WTC11 (cell line): ENCODE data around the gene TRAPPC14. TPM values are rescaled to one million over a fixed set of nuclear protein-coding genes. Genes with fewer than 3 reads are reported as not detected.

Experiments used
- ATAC-seq: fragments of 200-7000 bp; cut with Tn5 transposase; 2 replicates; pipeline ENCODE4 v1.10.0; 2021; ENCODE audit warnings: mild to moderate bottlenecking, moderate library complexity
- CTCF ChIA-PET: fragments of 300-600 bp; sonication (Branson Sonifier 250); formaldehyde crosslinking; loops from one replicate; lab custom pipeline; 2021; ENCODE audit warnings: antibody characterized with exemption; lab: Charles Lee
- POLR2A ChIA-PET: fragments of 350-600 bp; sonication (Branson Sonifier 250); formaldehyde crosslinking; loops from one replicate; lab custom pipeline; 2021; ENCODE audit warnings: antibody characterized with exemption; lab: Charles Lee
- DNase-seq: peaks from one replicate; pipeline ENCODE4 v3.0.0; 2021; ENCODE audit warnings: low spot score
- H3K27ac Mint-ChIP-seq: 2 replicates; pipeline ENCODE4 v1.8.0; 2021; ENCODE audit warnings: mixed read lengths
- H3K27me3 Mint-ChIP-seq: 2 replicates; pipeline ENCODE4 v1.8.0; 2021; ENCODE audit warnings: low read depth, mild to moderate bottlenecking, moderate library complexity, mixed read lengths
- H3K36me3 Mint-ChIP-seq: 2 replicates; pipeline ENCODE4 v1.8.0; 2021; ENCODE audit warnings: mixed read lengths
- H3K4me1 Mint-ChIP-seq: 2 replicates; pipeline ENCODE4 v1.8.0; 2022; ENCODE audit warnings: mixed read lengths
- H3K4me3 Mint-ChIP-seq: 2 replicates; pipeline ENCODE4 v1.8.0; 2021; ENCODE audit warnings: mild to moderate bottlenecking, moderate library complexity, mixed read lengths
- H3K9me3 Mint-ChIP-seq: 2 replicates; pipeline ENCODE4 v1.8.0; 2021; ENCODE audit warnings: mixed read lengths
- ATF2 ChIP-seq: sonication (generic); formaldehyde crosslinking; IDR thresholded peaks from 2 replicates; pipeline ENCODE4 v1.8.1; 2022; ENCODE audit warnings: low read depth, missing genetic modification reagents, borderline replicate concordance
- CBFB ChIP-seq: sonication (generic); formaldehyde crosslinking; IDR thresholded peaks from 2 replicates; pipeline ENCODE4 v1.8.1; 2022; ENCODE audit warnings: mild to moderate bottlenecking, low read depth, missing genetic modification reagents
- CREB1 ChIP-seq: sonication (generic); formaldehyde crosslinking; IDR thresholded peaks from 2 replicates; pipeline ENCODE4 v1.8.0; 2023; ENCODE audit warnings: mild to moderate bottlenecking, missing genetic modification reagents
- FOXJ3 ChIP-seq: sonication (generic); formaldehyde crosslinking; IDR thresholded peaks from 2 replicates; pipeline ENCODE4 v1.9.0; 2021; ENCODE audit warnings: missing genetic modification reagents, mild to moderate bottlenecking, borderline replicate concordance
- FOXK1 ChIP-seq: sonication (generic); formaldehyde crosslinking; IDR thresholded peaks from 2 replicates; pipeline ENCODE4 v1.8.0; 2022; ENCODE audit warnings: mild to moderate bottlenecking, moderate library complexity, missing genetic modification reagents
- GTF2I ChIP-seq: fragments of 250-450 bp; sonication (Bioruptor Pico); conservative IDR thresholded peaks from 2 replicates; pipeline ENCODE4 v1.4.0; 2021; ENCODE audit warnings: mild to moderate bottlenecking
- IRF2 ChIP-seq: sonication (generic); formaldehyde crosslinking; IDR thresholded peaks from 2 replicates; pipeline ENCODE4 v1.8.0; 2022; ENCODE audit warnings: low read depth, missing genetic modification reagents, borderline replicate concordance
- JAZF1 ChIP-seq: fragments of 250-450 bp; sonication (Bioruptor Pico); IDR thresholded peaks from 2 replicates; pipeline ENCODE4 v1.9.0; 2021; ENCODE audit warnings: moderate library complexity, mild to moderate bottlenecking, inconsistent platforms
- JUN ChIP-seq: sonication (generic); formaldehyde crosslinking; IDR thresholded peaks from 2 replicates; pipeline ENCODE4 v1.8.0; 2023; ENCODE audit warnings: mild to moderate bottlenecking, missing genetic modification reagents
- NFE2L1 ChIP-seq: sonication (generic); formaldehyde crosslinking; IDR thresholded peaks from 2 replicates; pipeline ENCODE4 v1.8.1; 2023; ENCODE audit warnings: missing genetic modification reagents
- NR3C1 ChIP-seq: sonication (generic); formaldehyde crosslinking; conservative IDR thresholded peaks from 2 replicates; pipeline ENCODE4 v1.8.1; 2023; ENCODE audit warnings: low read depth, mild to moderate bottlenecking, missing genetic modification reagents
- RORB ChIP-seq: fragments of 250-450 bp; sonication (Bioruptor Pico); IDR thresholded peaks from 2 replicates; pipeline ENCODE4 v1.9.0; 2021; ENCODE audit warnings: mild to moderate bottlenecking
- TCF7 ChIP-seq: sonication (generic); formaldehyde crosslinking; IDR thresholded peaks from 2 replicates; pipeline ENCODE4 v1.8.0; 2022; ENCODE audit warnings: mild to moderate bottlenecking, low read depth, missing genetic modification reagents, moderate library complexity
- ZBTB21 ChIP-seq: sonication (generic); formaldehyde crosslinking; IDR thresholded peaks from 2 replicates; pipeline ENCODE4 v1.8.1; 2023; ENCODE audit warnings: mild to moderate bottlenecking, missing genetic modification reagents, borderline replicate concordance
- ZBTB43 ChIP-seq: sonication (generic); formaldehyde crosslinking; IDR thresholded peaks from 2 replicates; pipeline ENCODE4 v1.8.1; 2023; ENCODE audit warnings: mild to moderate bottlenecking, missing genetic modification reagents
- ZNF138 ChIP-seq: sonication (generic); formaldehyde crosslinking; conservative IDR thresholded peaks from 2 replicates; pipeline ENCODE4 v1.8.1; 2022; ENCODE audit warnings: mild to moderate bottlenecking, moderate library complexity, missing genetic modification reagents
- ZNF263 ChIP-seq: sonication (generic); formaldehyde crosslinking; IDR thresholded peaks from 2 replicates; pipeline ENCODE4 v1.8.1; 2022; ENCODE audit warnings: low read depth, mild to moderate bottlenecking, moderate library complexity, missing genetic modification reagents
- ZNF396 ChIP-seq: fragments of 250-450 bp; sonication (Bioruptor Pico); IDR thresholded peaks from 2 replicates; pipeline ENCODE4 v1.8.0; 2021; ENCODE audit warnings: mild to moderate bottlenecking, moderate library complexity, borderline replicate concordance
- total RNA-seq: library from RNA; stranded (reverse); gene quantifications from 3 replicates; pipeline ENCODE4 v1.2.3, GENCODE V29; 2021
- TF ChIP-seq, protein P1 (sequence below): sonication (generic); formaldehyde crosslinking; IDR thresholded peaks from 2 replicates; pipeline ENCODE4 v1.8.1; 2022; ENCODE audit warnings: mild to moderate bottlenecking, missing genetic modification reagents, moderate library complexity, borderline replicate concordance

TRAPPC14 gene
- total RNA-seq, 1 experiment from 2014 or later: 28.0 TPM

GRCh38 chr7:100177045-100178001 lies 18.8 kb upstream of the TRAPPC14 start, which contains the start of the genes GPC2 and STAG3 (continued):
- no peak for TF ChIP-seq JAZF1 (CRISPR knock-in tag)
- TF ChIP-seq ATF2 (CRISPR knock-in tag): peak; percentile 88
- 0 out of 2 replicates have a peak, but pooled peaks have one; percentile 36 for TF ChIP-seq FOXJ3 (CRISPR knock-in tag)
- TF ChIP-seq RORB (CRISPR knock-in tag): no peak
- peak; percentile 94 for TF ChIP-seq ZBTB21 (CRISPR knock-in tag)
- no peak for TF ChIP-seq GTF2I (CRISPR knock-in tag)

GRCh38 chr7:100176096-100177044 lies 17.8 kb upstream of the TRAPPC14 start:
- Mint-ChIP-seq H3K27ac (no peak overlapping the region), H3K9me3 (no peaks in the 10 kb centered on the region), H3K4me1 (peaks cover 23% of the 10 kb centered on the region), H3K36me3 (peaks cover 22% of the 10 kb centered on the region), H3K4me3 (peak overlapping the region; percentile 92), H3K27me3 (peaks cover 44% of the 10 kb centered on the region)
- no peak for ATAC-seq
- POLR2A ChIA-PET: interaction anchor here (1.0 to 1.5 kb wide), 4 partner anchors 8 to 75 kb away, joined by 3 to 21 read pairs (median 3); partner anchors contain the start of genes AP4M1, GAL3ST4, LAMTOR4 and MCM7
- TF ChIP-seq TCF7 (CRISPR knock-in tag) (no peak), CBFB (CRISPR knock-in tag) (no peak), ZNF138 (CRISPR knock-in tag) (no peak), CREB1 (CRISPR knock-in tag) (no peak), IRF2 (CRISPR knock-in tag) (no peak), ZBTB43 (CRISPR knock-in tag) (no peak), JAZF1 (CRISPR knock-in tag) (no peak), ZNF396 (CRISPR knock-in tag) (no peak), NR3C1 (no peak)
- TF ChIP-seq, protein P1, sequence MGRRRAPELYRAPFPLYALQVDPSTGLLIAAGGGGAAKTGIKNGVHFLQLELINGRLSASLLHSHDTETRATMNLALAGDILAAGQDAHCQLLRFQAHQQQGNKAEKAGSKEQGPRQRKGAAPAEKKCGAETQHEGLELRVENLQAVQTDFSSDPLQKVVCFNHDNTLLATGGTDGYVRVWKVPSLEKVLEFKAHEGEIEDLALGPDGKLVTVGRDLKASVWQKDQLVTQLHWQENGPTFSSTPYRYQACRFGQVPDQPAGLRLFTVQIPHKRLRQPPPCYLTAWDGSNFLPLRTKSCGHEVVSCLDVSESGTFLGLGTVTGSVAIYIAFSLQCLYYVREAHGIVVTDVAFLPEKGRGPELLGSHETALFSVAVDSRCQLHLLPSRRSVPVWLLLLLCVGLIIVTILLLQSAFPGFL (CRISPR knock-in tag): no peak
- CTCF ChIA-PET: interaction anchor here (0.6 to 2.3 kb wide), 9 partner anchors 8 to 169 kb away, joined by 3 to 16 read pairs (median 4); partner anchors contain the start of gene GAL3ST4
- no peak for DNase-seq

GRCh38 chr7:100175296-100175935 lies 16.9 kb upstream of the TRAPPC14 start:
- Mint-ChIP-seq H3K4me3 (peak overlapping the region; percentile 69), H3K27me3 (peaks cover 34% of the 10 kb centered on the region), H3K36me3 (peaks cover 22% of the 10 kb centered on the region), H3K4me1 (peaks cover 26% of the 10 kb centered on the region), H3K27ac (no peak overlapping the region), H3K9me3 (no peaks in the 10 kb centered on the region)
- TF ChIP-seq FOXK1 (no peak), NFE2L1 (no peak), JUN (CRISPR knock-in tag) (no peak), ZBTB43 (CRISPR knock-in tag) (no peak), ZNF263 (CRISPR knock-in tag) (no peak)
- no peak for DNase-seq
- CTCF ChIA-PET: interaction anchor here (2.3 kb wide), 1 partner anchor 43 kb away, joined by 15 read pairs; no protein-coding TSS in a partner anchor
- POLR2A ChIA-PET: no interaction called here
- ATAC-seq: no peak
